ENCODE measurements around the gene PRKAG1.
"Not testable (repeated sequence)": the region's sequence is repeated elsewhere in the genome, so short reads cannot be mapped to it uniquely, and the experiment has no call there.

The PRKAG1 gene

GRCh38 chr12:49018261-49019119 lies at the start of gene PRKAG1:
TSS of gene PRKAG1 (minus strand) at chr12:49018776. CDS start at chr12:49018740, 36 bp downstream.
- peak; percentile 94 for DNase-seq (ENCODE audit: low read depth)

- no peak for DNase-seq (ENCODE audit: low read depth)
Measured at GRCh38 chr12:49066120-49066519, 47.5 kb upstream of the PRKAG1 start.

GRCh38 chr12:49064767-49065152 lies 46.2 kb upstream of the PRKAG1 start:
- DNase-seq (ENCODE audit: low read depth), result no peak

- not testable (repeated sequence) for DNase-seq (ENCODE audit: low read depth)
Measured at GRCh38 chr12:49061916-49062315, 43.3 kb upstream of the PRKAG1 start.

GRCh38 chr12:49061157-49061650 lies 42.6 kb upstream of the PRKAG1 start:
- no peak for DNase-seq (ENCODE audit: low read depth)

- DNase-seq (ENCODE audit: low read depth), result peak; percentile 84
Measured at GRCh38 chr12:49060237-49061156, 41.9 kb upstream of the PRKAG1 start, which contains the start of gene KMT2D. TSS of gene KMT2D (minus strand) at chr12:49060794. CDS start at chr12:49055324, 5,470 bp downstream.

GRCh38 chr12:49059299-49060171 lies 41.0 kb upstream of the PRKAG1 start:
- DNase-seq (ENCODE audit: low read depth), result no peak

- no peak for DNase-seq (ENCODE audit: low read depth)
Measured at GRCh38 chr12:49059045-49059298, 40.4 kb upstream of the PRKAG1 start.

- DNase-seq (ENCODE audit: low read depth), result no peak
Measured at GRCh38 chr12:49058366-49059044, 39.9 kb upstream of the PRKAG1 start.

- DNase-seq (ENCODE audit: low read depth), result no peak
Measured at GRCh38 chr12:49057888-49058287, 39.3 kb upstream of the PRKAG1 start.

GRCh38 chr12:49055978-49056754 lies 37.6 kb upstream of the PRKAG1 start:
- DNase-seq (ENCODE audit: low read depth), result peak; percentile 49

- DNase-seq (ENCODE audit: low read depth), result no peak
Measured at GRCh38 chr12:49055092-49055491, 36.5 kb upstream of the PRKAG1 start.

- no peak for DNase-seq (ENCODE audit: low read depth)
Measured at GRCh38 chr12:49054524-49054923, 35.9 kb upstream of the PRKAG1 start.

- DNase-seq (ENCODE audit: low read depth), result no peak
Measured at GRCh38 chr12:49054096-49054495, 35.5 kb upstream of the PRKAG1 start.

- no peak for DNase-seq (ENCODE audit: low read depth)
Measured at GRCh38 chr12:49052451-49053208, 34.1 kb upstream of the PRKAG1 start.

GRCh38 chr12:49051777-49052438 lies 33.3 kb upstream of the PRKAG1 start:
- no peak for DNase-seq (ENCODE audit: low read depth)

GRCh38 chr12:49051373-49051764 lies 32.8 kb upstream of the PRKAG1 start:
- no peak for DNase-seq (ENCODE audit: low read depth)

GRCh38 chr12:49050507-49051372 lies 32.2 kb upstream of the PRKAG1 start:
- no peak for DNase-seq (ENCODE audit: low read depth)

Data from stimulated activated CD4-positive, alpha-beta T cell treated with anti-CD3 and anti-CD28 coated beads, Interleukin-2, amount 100 ng/mL, for 4 hours (primary cell).